PFSK-1 (cell line): ENCODE measurements around the gene PIP5KL1.

Experiments
- FOXP2 ChIP-seq: optimal IDR thresholded peaks from 2 replicates; pipeline ENCODE3; 2011; ENCODE audit warnings: borderline replicate concordance, control low read depth, inconsistent platforms; ENCODE audit not compliant: insufficient read depth; ENCODE audit errors: extremely low read length, extremely low read depth
- POLR2AphosphoS5 ChIP-seq: IDR thresholded peaks from 2 replicates; pipeline ENCODE4 v1.6.1; 2012; ENCODE audit warnings: low read depth, mild to moderate bottlenecking, control low read depth, low read length, moderate library complexity
- SIN3A ChIP-seq: IDR thresholded peaks from 2 replicates; pipeline ENCODE4 v1.6.1; 2012; ENCODE audit warnings: mild to moderate bottlenecking, low read length, moderate library complexity, borderline replicate concordance; ENCODE audit not compliant: insufficient read depth
- TAF1 ChIP-seq: IDR thresholded peaks from 2 replicates; pipeline ENCODE4 v1.6.1; 2012; ENCODE audit warnings: low read length, control low read depth, borderline replicate concordance; ENCODE audit not compliant: insufficient read depth
- TF ChIP-seq, protein P1 (sequence below), 2 experiments: IDR thresholded peaks; 2 replicates each; pipeline versions ENCODE4 v1.6.1 to v1.8.0; 2011 to 2012; ENCODE audit warnings: low read depth in 2 of 2, low read length in 2 of 2, control low read depth in 1 of 2, inconsistent platforms in 1 of 2, mild to moderate bottlenecking in 1 of 2, moderate library complexity in 1 of 2; ENCODE audit not compliant: insufficient read depth in 1 of 2

The PIP5KL1 gene

GRCh38 chr9:127918183-127919107, 12.1 kb downstream of the PIP5KL1 start:
- no peak for TF ChIP-seq POLR2AphosphoS5
- TF ChIP-seq, protein P1, sequence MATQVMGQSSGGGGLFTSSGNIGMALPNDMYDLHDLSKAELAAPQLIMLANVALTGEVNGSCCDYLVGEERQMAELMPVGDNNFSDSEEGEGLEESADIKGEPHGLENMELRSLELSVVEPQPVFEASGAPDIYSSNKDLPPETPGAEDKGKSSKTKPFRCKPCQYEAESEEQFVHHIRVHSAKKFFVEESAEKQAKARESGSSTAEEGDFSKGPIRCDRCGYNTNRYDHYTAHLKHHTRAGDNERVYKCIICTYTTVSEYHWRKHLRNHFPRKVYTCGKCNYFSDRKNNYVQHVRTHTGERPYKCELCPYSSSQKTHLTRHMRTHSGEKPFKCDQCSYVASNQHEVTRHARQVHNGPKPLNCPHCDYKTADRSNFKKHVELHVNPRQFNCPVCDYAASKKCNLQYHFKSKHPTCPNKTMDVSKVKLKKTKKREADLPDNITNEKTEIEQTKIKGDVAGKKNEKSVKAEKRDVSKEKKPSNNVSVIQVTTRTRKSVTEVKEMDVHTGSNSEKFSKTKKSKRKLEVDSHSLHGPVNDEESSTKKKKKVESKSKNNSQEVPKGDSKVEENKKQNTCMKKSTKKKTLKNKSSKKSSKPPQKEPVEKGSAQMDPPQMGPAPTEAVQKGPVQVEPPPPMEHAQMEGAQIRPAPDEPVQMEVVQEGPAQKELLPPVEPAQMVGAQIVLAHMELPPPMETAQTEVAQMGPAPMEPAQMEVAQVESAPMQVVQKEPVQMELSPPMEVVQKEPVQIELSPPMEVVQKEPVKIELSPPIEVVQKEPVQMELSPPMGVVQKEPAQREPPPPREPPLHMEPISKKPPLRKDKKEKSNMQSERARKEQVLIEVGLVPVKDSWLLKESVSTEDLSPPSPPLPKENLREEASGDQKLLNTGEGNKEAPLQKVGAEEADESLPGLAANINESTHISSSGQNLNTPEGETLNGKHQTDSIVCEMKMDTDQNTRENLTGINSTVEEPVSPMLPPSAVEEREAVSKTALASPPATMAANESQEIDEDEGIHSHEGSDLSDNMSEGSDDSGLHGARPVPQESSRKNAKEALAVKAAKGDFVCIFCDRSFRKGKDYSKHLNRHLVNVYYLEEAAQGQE (IDR thresholded peaks at IDR 0.05; ENCODE audit: insufficient read depth in 1 of 2, low read depth in 2 of 2, low read length in 2 of 2): no peak
- no peak for TF ChIP-seq TAF1
- no peak for TF ChIP-seq FOXP2
- TF ChIP-seq SIN3A: no peak

GRCh38 chr9:127917603-127918002, 13.0 kb downstream of the PIP5KL1 start:
- TF ChIP-seq TAF1 (no peak), POLR2AphosphoS5 (no peak), SIN3A (no peak), FOXP2 (no peak)
- TF ChIP-seq, protein P1 (IDR thresholded peaks at IDR 0.05; ENCODE audit: insufficient read depth in 1 of 2, low read depth in 2 of 2, low read length in 2 of 2): no peak

DNA sequence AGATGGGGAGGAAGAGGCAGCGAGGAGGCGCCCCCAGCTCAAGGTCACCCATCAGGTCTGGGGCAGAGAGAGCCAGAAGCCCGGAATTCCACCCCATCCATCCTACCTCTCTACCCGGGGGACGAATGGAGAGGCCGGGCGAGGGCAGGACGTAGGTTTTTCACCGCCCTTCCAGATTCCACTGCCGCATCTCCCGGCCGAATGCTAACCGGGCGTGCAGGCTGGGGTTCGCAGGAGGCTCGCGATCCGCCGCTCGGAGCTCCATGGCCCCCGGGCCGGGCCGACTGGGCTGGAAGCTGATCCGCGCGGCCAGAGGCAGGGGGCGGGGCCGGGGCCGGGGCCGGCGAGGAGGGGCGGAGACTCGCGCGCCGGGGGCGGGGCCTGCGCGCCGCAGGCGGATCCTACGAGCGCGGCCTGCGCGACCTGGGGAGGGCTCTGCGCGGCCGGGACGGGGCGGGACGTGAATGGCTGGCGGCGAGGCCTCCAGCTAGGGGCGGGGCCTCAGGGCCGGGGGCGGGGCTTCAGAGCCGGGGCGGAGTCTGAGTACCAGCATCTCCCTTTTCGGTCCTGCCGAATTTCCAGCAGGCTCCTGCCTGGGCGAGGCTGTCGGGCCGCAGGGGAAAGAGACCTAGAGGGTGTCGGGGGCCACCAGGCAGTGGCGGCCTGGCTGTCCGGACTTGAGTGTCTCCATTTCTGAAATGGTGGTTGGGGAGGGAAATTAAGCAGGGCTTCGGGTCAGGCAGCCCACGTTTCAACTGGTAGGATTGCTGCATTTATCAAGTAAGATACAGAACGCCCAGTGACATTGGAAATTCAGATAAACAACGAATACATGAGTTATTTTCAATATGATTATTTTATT, 13.6 kb downstream of the PIP5KL1 start, which contains the start of gene ST6GALNAC4:
Gene ST6GALNAC4, minus strand, starts transcription at position 322 of the 862 bp plus-strand sequence. CDS start 622 bp downstream, outside the sequence.
- TF ChIP-seq, protein P1 (IDR thresholded peaks at IDR 0.05; ENCODE audit: insufficient read depth in 1 of 2, low read depth in 2 of 2, low read length in 2 of 2): no peak
- TF ChIP-seq SIN3A: no peak
- TF ChIP-seq POLR2AphosphoS5: no peak; the same call in 1 of the 2 replicates
- TF ChIP-seq FOXP2: no peak
- TF ChIP-seq TAF1: no peak

GRCh38 chr9:127915801-127916719, 14.5 kb downstream of the PIP5KL1 start:
- no peak for TF ChIP-seq POLR2AphosphoS5
- TF ChIP-seq, protein P1 (IDR thresholded peaks at IDR 0.05; ENCODE audit: insufficient read depth in 1 of 2, low read depth in 2 of 2, low read length in 2 of 2): no peak
- TF ChIP-seq FOXP2: no peak
- no peak for TF ChIP-seq TAF1
- TF ChIP-seq SIN3A: no peak
